Measurements from ENCODE around the gene SRMS.

The SRMS gene

GRCh38 chr20:63531686-63532448 is 15.7 kb downstream of the SRMS start:
- H2BK120ac ChIP-seq (ENCODE audit: insufficient read depth, low read length, poor library complexity), result no peak overlapping the region
- no peak overlapping the region for H3K23ac ChIP-seq (ENCODE audit: low read length)
- no peak overlapping the region for H4K8ac ChIP-seq (ENCODE audit: low read depth, low read length)
- H3K4ac ChIP-seq (ENCODE audit: low read depth, low read length), result no peak overlapping the region
- H3K4me3 ChIP-seq (ENCODE audit: low read depth, low read length), result no peak overlapping the region
- no peak overlapping the region for H3K14ac ChIP-seq (ENCODE audit: low read length)
- no peak overlapping the region for H4K91ac ChIP-seq (ENCODE audit: low read depth, low read length)
- DNase-seq, result no peak
- H3K9me3 ChIP-seq (ENCODE audit: insufficient read depth, low read depth, low read length), result peaks cover 2% of the 10 kb centered on the region
- H3K27me3 ChIP-seq (ENCODE audit: insufficient read depth, low read length), result no peaks in the 10 kb centered on the region
- H2BK12ac ChIP-seq (ENCODE audit: low read length), result no peak overlapping the region
- no peaks in the 10 kb centered on the region for H3K79me1 ChIP-seq (ENCODE audit: low read length)
- no peak overlapping the region for H3K9ac ChIP-seq (ENCODE audit: low read length)
- H2AK5ac ChIP-seq (ENCODE audit: low read length), result no peak overlapping the region
- H3K4me1 ChIP-seq (ENCODE audit: control insufficient read depth in 1 of 2, insufficient read depth in 2 of 2, low read length in 2 of 2), result no peaks in the 10 kb centered on the region
- no peak overlapping the region for H2AFZ ChIP-seq (ENCODE audit: insufficient read depth, low read length, poor library complexity)
- H3K36me3 ChIP-seq (ENCODE audit: control insufficient read depth in 1 of 2, insufficient read depth in 2 of 2, low read length in 2 of 2), result no peaks in the 10 kb centered on the region
- H3K4me2 ChIP-seq (ENCODE audit: low read length), result no peak overlapping the region
- H3K27ac ChIP-seq (ENCODE audit: low read depth, low read length), result no peak overlapping the region
- H2BK5ac ChIP-seq (ENCODE audit: low read depth, low read length, poor library complexity), result no peak overlapping the region
- H4K12ac ChIP-seq (ENCODE audit: low read depth, low read length), result no peak overlapping the region
- H3K18ac ChIP-seq (ENCODE audit: low read length), result no peak overlapping the region
- no peaks in the 10 kb centered on the region for H3K79me2 ChIP-seq (ENCODE audit: control insufficient read depth, insufficient read depth, low read length, poor library complexity)
- no CpG with 5 or more reads among the region's 27 CpGs for WGBS (ENCODE audit: extremely low coverage, insufficient coverage, insufficient read length)

DNA sequence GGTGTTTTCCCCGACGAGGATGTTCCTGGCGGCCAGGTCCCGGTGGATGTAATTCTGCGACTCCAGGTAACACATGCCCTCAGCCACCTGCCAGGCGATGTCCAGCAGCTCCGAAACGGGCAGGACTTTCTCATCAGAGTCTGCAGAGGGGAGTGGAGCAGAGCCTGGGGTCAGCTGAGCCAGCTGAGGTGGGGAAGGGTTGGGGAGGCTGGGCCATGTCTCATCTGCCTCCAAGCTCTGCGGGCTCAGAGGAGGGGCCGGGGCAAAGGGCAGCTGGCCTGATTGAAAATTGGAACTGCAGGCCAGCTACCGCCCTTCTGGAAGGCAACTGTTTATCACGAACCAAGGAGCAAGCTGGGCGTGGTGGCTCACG is 16.8 kb downstream of the SRMS start:
- H3K9me3 ChIP-seq (ENCODE audit: insufficient read depth, low read depth, low read length), result peaks cover 2% of the 10 kb centered on the region
- H3K27me3 ChIP-seq (ENCODE audit: insufficient read depth, low read length), result no peaks in the 10 kb centered on the region
- no peak overlapping the region for H3K27ac ChIP-seq (ENCODE audit: low read depth, low read length)
- no peak overlapping the region for H3K23ac ChIP-seq (ENCODE audit: low read length)
- WGBS (ENCODE audit: extremely low coverage, insufficient coverage, insufficient read length), result no CpG with 5 or more reads among the region's 14 CpGs
- no peak overlapping the region for H3K18ac ChIP-seq (ENCODE audit: low read length)
- H4K91ac ChIP-seq (ENCODE audit: low read depth, low read length), result no peak overlapping the region
- no peak overlapping the region for H4K8ac ChIP-seq (ENCODE audit: low read depth, low read length)
- H3K9ac ChIP-seq (ENCODE audit: low read length), result no peak overlapping the region
- no peaks in the 10 kb centered on the region for H3K36me3 ChIP-seq (ENCODE audit: control insufficient read depth in 1 of 2, insufficient read depth in 2 of 2, low read length in 2 of 2)
- H4K12ac ChIP-seq (ENCODE audit: low read depth, low read length), result no peak overlapping the region
- DNase-seq, result no peak
- H2BK120ac ChIP-seq (ENCODE audit: insufficient read depth, low read length, poor library complexity), result no peak overlapping the region
- H3K79me1 ChIP-seq (ENCODE audit: low read length), result no peaks in the 10 kb centered on the region
- H3K79me2 ChIP-seq (ENCODE audit: control insufficient read depth, insufficient read depth, low read length, poor library complexity), result no peaks in the 10 kb centered on the region
- no peak overlapping the region for H2AK5ac ChIP-seq (ENCODE audit: low read length)
- H2BK12ac ChIP-seq (ENCODE audit: low read length), result no peak overlapping the region
- H3K4me1 ChIP-seq (ENCODE audit: control insufficient read depth in 1 of 2, insufficient read depth in 2 of 2, low read length in 2 of 2), result no peaks in the 10 kb centered on the region
- no peak overlapping the region for H2BK5ac ChIP-seq (ENCODE audit: low read depth, low read length, poor library complexity)
- no peak overlapping the region for H3K14ac ChIP-seq (ENCODE audit: low read length)
- no peak overlapping the region for H3K4me3 ChIP-seq (ENCODE audit: low read depth, low read length)
- H3K4ac ChIP-seq (ENCODE audit: low read depth, low read length), result no peak overlapping the region
- no peak overlapping the region for H2AFZ ChIP-seq (ENCODE audit: insufficient read depth, low read length, poor library complexity)
- no peak overlapping the region for H3K4me2 ChIP-seq (ENCODE audit: low read length)

- no peaks in the 10 kb centered on the region for H3K4me1 ChIP-seq (ENCODE audit: control insufficient read depth in 1 of 2, insufficient read depth in 2 of 2, low read length in 2 of 2)
- no peak for DNase-seq
- no peak overlapping the region for H2BK12ac ChIP-seq (ENCODE audit: low read length)
- no peak overlapping the region for H3K27ac ChIP-seq (ENCODE audit: low read depth, low read length)
- H3K9me3 ChIP-seq (ENCODE audit: insufficient read depth, low read depth, low read length), result peaks cover 2% of the 10 kb centered on the region
- H3K36me3 ChIP-seq (ENCODE audit: control insufficient read depth in 1 of 2, insufficient read depth in 2 of 2, low read length in 2 of 2), result no peaks in the 10 kb centered on the region
- no peak overlapping the region for H4K91ac ChIP-seq (ENCODE audit: low read depth, low read length)
- no peak overlapping the region for H3K9ac ChIP-seq (ENCODE audit: low read length)
- H3K23ac ChIP-seq (ENCODE audit: low read length), result no peak overlapping the region
- no peaks in the 10 kb centered on the region for H3K79me1 ChIP-seq (ENCODE audit: low read length)
- H3K4me3 ChIP-seq (ENCODE audit: low read depth, low read length), result no peak overlapping the region
- no peak overlapping the region for H3K4ac ChIP-seq (ENCODE audit: low read depth, low read length)
- no CpG with 5 or more reads among the region's 39 CpGs for WGBS (ENCODE audit: extremely low coverage, insufficient coverage, insufficient read length)
- H2AFZ ChIP-seq (ENCODE audit: insufficient read depth, low read length, poor library complexity), result no peak overlapping the region
- H2BK5ac ChIP-seq (ENCODE audit: low read depth, low read length, poor library complexity), result no peak overlapping the region
- H2BK120ac ChIP-seq (ENCODE audit: insufficient read depth, low read length, poor library complexity), result no peak overlapping the region
- H3K4me2 ChIP-seq (ENCODE audit: low read length), result no peak overlapping the region
- H3K14ac ChIP-seq (ENCODE audit: low read length), result no peak overlapping the region
- H4K12ac ChIP-seq (ENCODE audit: low read depth, low read length), result no peak overlapping the region
- H3K79me2 ChIP-seq (ENCODE audit: control insufficient read depth, insufficient read depth, low read length, poor library complexity), result no peaks in the 10 kb centered on the region
- no peak overlapping the region for H2AK5ac ChIP-seq (ENCODE audit: low read length)
- no peak overlapping the region for H4K8ac ChIP-seq (ENCODE audit: low read depth, low read length)
- no peak overlapping the region for H3K18ac ChIP-seq (ENCODE audit: low read length)
- H3K27me3 ChIP-seq (ENCODE audit: insufficient read depth, low read length), result no peaks in the 10 kb centered on the region
Observed at GRCh38 chr20:63529861-63530787, 17.4 kb downstream of the SRMS start.

DNA sequence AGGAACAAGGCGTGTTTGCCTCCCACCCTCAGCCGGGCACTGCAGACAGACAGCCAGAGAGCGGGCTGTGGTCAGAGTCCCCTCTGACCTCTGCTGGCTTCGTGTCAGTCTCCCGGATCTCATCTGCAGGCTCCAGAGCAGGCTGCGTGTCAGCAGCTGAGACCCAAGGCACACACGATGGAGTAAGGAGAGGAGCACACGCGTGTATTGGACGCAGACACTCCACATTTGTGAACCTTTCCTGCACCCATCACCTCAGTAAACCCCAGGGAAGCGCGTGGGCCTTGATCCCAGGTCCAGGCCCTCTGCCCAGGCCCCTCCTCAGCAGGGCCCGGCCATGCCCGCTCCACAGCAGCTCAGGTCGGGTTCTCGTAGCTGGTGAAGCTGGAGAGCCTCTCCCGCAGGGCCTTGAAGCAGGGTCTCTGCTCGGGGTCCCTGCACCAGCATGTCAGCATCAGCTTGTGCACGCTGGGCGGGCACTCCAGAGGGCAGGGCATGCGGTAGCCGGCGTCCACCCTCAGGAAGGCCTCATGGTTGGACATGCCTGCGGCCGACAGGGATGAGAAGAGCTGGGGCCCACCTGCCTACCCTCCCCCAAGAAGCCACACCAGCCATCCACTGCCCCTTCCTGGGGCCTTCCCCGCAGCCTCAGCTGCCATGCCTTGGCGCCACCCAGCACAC is 18.2 kb downstream of the SRMS start:
- H3K4me1 ChIP-seq (ENCODE audit: control insufficient read depth in 1 of 2, insufficient read depth in 2 of 2, low read length in 2 of 2), result no peaks in the 10 kb centered on the region
- no peaks in the 10 kb centered on the region for H3K36me3 ChIP-seq (ENCODE audit: control insufficient read depth in 1 of 2, insufficient read depth in 2 of 2, low read length in 2 of 2)
- no peak overlapping the region for H3K9ac ChIP-seq (ENCODE audit: low read length)
- no peak overlapping the region for H2BK5ac ChIP-seq (ENCODE audit: low read depth, low read length, poor library complexity)
- WGBS (ENCODE audit: extremely low coverage, insufficient coverage, insufficient read length), result no CpG with 5 or more reads among the region's 27 CpGs
- no peak overlapping the region for H4K8ac ChIP-seq (ENCODE audit: low read depth, low read length)
- no peak overlapping the region for H3K18ac ChIP-seq (ENCODE audit: low read length)
- H3K14ac ChIP-seq (ENCODE audit: low read length), result no peak overlapping the region
- no peaks in the 10 kb centered on the region for H3K27me3 ChIP-seq (ENCODE audit: insufficient read depth, low read length)
- H2AK5ac ChIP-seq (ENCODE audit: low read length), result no peak overlapping the region
- no peak overlapping the region for H2BK12ac ChIP-seq (ENCODE audit: low read length)
- H3K79me1 ChIP-seq (ENCODE audit: low read length), result no peaks in the 10 kb centered on the region
- H4K91ac ChIP-seq (ENCODE audit: low read depth, low read length), result no peak overlapping the region
- no peaks in the 10 kb centered on the region for H3K79me2 ChIP-seq (ENCODE audit: control insufficient read depth, insufficient read depth, low read length, poor library complexity)
- H4K12ac ChIP-seq (ENCODE audit: low read depth, low read length), result no peak overlapping the region
- H2BK120ac ChIP-seq (ENCODE audit: insufficient read depth, low read length, poor library complexity), result no peak overlapping the region
- no peak overlapping the region for H3K4ac ChIP-seq (ENCODE audit: low read depth, low read length)
- H3K4me2 ChIP-seq (ENCODE audit: low read length), result no peak overlapping the region
- H2AFZ ChIP-seq (ENCODE audit: insufficient read depth, low read length, poor library complexity), result no peak overlapping the region
- no peak overlapping the region for H3K23ac ChIP-seq (ENCODE audit: low read length)
- H3K4me3 ChIP-seq (ENCODE audit: low read depth, low read length), result no peak overlapping the region
- H3K9me3 ChIP-seq (ENCODE audit: insufficient read depth, low read depth, low read length), result peaks cover 2% of the 10 kb centered on the region
- no peak for DNase-seq
- H3K27ac ChIP-seq (ENCODE audit: low read depth, low read length), result no peak overlapping the region
